Nucleus accumbens (tissue), 56 donors: Measurements from ENCODE around the gene KCND1.
A peak's percentile ranks its signal among the peaks of the same experiment; 100 is the strongest.
"Not testable (repeated sequence)": the region's sequence is repeated elsewhere in the genome, so short reads cannot be mapped to it uniquely, and the experiment has no call there.

Source experiments
- DNase-seq, 56 donors: peaks; one replicate each; lab custom pipeline; 2025; lab: John Stamatoyannopoulos, UW

The KCND1 gene

DNA sequence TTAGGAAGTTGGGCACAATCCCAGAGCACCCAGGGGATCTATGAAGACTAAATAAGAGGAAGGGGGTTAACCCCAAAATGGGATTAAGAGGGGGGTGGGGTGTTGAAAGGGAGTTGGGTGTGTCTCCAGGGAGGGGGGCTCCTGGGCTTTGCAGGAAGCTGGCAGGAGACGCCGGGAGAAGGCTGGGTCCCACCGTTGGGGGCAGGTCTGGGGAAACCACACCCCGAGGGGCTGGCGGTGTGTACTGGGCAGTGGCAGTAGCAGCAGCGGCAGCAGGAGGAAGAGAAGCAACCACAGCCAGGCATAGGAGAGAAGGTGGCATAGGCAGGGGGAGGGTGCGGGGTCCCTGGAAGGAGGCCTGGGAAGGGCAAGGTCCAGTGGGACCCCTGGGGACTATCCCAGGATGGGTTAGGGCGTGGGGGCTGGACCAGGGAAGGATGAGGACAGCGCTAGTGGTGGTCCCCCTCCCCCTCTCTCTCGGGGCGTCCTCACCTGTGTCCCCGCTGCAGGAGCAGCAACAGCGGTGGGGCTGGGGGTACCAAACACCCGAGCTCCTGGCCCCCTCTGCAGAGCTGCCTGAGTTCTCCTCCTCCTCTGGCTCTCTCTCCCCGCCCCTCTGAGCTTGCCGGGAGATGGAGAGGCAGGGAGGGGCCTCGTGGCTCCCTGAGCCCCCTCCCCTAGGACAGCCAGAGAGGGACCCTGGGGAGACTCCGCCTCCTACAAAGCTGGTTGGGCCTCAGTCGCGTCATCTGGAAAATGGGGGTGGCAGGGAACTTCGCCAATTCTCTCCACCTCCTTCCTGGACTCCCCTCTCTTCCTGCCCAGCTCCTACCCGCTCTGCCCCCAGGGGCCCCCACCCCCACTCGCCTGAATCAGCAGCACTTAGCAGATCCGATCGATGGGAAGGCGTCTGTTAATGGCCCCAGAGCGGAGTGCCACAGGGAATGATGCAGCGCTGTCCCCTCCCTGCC lies at the start of gene KCND1:
KCND1 (minus strand) TSS at position 596 of the 971 bp plus-strand sequence. CDS start 1,573 bp downstream, outside the sequence.
- DNase-seq = peak in 33 of 56 donors; percentile 1 to 57 (median 14)

DNA sequence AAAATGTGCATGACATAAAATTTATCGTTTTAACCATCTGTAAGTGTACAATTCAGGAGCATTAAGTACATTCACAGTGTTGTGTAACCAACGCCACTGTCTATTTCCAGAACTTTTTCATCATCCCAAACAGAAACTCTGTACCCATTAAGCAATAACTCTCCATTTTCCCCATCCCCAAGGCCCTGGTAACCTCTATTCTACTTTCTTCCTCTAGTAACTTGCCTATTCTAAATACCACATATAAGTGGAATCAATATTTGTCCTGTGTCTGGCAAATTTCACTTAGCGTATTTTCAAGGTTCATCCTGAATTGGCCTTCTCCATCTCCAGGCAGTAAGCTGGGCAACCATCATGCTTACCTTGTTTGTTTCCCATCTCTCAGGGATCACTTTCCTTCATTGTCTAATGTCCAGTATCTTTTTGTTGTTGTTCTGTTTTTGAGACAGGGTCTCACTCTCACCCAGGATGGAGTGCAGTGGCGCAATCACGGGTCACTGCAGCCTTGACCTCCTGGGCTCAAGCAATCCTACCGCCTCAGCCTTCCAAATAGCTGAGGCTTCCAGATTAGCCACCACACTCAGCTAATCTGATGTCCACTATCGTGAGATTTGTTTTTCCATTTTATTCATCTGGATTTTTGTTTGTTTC lies 48.1 kb upstream of the KCND1 start:
- DNase-seq = no peak

DNA sequence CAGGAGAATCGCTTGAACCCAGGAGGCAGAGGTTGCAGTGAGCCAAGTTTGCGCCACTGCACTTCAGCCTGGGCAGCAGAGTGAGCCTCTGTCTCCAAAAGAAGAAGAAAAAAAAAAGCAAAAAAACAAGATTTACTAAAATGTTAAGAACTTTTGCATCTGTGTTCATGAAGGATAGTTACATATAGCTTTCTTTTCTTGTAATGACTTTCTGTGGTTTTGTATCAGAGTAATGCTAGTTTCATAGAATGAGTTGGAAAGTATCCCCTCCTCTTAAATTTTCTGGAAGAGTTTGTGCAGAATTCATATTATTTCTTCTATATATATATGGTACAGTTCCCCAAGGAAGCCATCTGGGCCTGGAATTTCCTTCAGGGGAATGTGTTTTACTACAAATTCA lies 47.4 kb upstream of the KCND1 start:
- DNase-seq = no peak

DNA sequence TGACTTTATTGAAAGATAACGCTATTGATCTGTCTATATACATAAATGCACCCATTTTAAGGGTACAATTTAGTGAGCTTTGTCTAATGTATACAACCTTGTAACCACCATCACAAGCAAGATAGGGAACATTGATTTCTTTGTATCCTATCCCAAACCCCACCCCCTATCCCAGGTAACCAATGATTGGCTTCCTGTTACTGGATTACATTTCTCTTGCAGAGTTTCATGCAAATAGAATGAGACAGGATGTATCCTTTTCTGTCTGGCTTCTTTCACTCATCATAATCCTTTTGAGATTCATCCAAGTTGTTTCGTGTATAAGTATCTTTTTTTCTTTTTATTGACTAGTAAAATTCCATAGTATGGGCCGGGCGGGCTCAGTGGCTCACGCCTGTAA lies 32.1 kb upstream of the KCND1 start:
- no peak for DNase-seq

DNA sequence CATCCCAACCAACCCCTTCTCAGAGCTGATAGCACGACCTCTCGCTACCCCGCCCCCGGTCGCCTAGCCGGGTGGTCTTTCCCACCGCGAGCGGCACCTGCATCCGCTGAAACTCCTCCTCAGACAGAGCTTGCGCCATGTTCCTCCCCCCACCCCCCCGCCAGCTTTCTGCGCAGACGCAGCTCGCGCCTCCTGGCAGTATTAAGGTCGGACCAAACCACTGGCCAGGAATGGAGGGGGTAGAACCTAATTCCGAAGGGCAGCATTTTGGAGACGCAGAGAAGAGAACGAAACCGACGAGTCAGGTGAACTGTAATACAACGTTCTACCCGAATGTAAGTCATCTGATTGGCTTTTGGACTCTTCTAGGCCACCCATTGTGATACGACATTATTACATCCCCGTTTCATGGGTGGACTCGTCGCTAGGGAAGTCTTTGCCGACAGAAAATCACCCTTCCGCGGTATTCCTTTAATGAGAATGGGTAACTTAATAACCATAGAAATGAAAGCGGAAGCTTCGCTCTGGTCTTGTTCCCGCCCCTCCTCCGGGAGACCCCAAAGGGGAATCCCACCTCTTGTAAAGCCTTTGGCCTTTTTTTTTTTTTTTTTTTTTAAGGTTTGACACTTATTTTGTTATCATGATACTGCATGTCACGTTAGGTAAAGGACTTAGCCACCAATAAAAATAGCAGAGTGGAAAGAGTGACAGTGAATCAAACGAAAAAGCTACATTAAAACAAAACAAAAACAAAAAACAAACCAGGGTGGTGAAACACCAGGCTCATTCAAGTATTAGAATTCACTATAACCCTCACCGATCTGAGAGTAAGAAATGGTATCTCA lies 30.7 kb upstream of the KCND1 start, which contains the start of gene GRIPAP1:
GRIPAP1 (minus strand) TSS at position 174 of the 845 bp plus-strand sequence; CDS start at position 139, 35 bp downstream.
- DNase-seq = peak in 54 of 56 donors; percentile 4 to 82 (median 54)

DNA sequence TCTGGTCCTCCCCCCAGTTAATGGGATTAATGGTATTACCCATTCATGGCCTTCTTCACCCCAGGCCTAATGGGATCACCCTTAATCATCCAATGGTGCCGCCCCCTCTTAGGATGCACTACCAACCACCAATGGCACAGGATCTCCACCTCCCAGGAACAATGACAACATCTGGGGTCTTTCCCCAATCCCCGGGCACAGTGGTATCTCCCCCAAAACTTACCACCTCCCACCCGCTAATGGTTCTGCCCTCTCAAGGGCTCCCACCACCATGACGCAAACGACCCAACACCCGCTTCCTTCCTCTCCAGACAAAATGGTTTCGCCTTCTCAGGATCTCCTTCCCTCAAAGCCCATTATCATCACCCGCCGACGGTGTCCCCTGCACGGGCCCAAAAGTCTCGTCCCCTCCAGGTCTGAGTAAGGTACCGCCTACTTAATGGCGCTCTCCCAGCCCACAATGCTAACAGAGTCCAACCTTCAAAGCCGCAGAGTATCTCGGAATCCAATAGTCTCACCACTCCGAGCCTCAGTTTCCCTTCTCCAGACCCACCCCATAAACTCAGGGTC lies 30.0 kb upstream of the KCND1 start:
- DNase-seq = peak in 25 of 56 donors; percentile 0 to 43 (median 21)

DNA sequence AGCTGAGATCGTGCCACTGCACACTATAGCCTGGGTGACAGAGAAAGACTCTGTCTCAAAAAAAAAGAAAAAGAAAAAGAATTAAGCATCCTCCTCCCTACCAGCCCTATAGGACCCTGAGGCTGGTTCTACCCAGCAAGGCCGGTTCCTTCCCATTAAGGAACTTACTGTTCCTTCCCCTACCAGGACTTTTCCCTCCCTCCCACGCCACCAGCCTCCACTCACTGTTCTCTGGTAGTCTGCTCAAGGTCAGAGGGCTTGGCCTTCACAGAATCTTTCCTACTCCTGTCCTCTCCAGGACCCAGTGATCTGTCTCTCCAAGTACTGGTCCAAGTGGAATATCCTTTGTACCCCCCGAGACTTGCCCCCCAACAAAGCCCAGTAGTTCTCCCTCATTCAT lies 29.0 kb upstream of the KCND1 start:
- DNase-seq = no peak

DNA sequence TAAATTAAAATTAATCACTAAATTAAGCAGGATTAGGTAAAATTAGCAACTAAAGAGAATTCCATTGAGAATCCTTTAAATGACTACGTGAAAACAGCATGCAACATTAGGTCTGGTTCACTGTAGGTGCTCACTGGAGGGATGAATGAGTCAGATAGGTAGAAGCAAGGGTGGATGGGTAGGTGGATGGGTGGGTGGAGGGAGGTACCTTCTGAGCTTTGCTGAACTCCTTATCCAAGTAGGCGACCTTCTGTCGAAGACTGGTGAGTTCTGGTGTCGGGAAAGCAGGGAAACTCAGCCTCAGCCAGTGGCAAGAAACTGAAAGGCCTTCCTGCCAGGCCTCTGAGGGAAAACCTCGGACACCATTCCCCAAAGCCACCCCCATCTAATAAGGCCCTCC lies 27.4 kb upstream of the KCND1 start:
- DNase-seq = peak in 24 of 56 donors; percentile 0 to 61 (median 17)

DNA sequence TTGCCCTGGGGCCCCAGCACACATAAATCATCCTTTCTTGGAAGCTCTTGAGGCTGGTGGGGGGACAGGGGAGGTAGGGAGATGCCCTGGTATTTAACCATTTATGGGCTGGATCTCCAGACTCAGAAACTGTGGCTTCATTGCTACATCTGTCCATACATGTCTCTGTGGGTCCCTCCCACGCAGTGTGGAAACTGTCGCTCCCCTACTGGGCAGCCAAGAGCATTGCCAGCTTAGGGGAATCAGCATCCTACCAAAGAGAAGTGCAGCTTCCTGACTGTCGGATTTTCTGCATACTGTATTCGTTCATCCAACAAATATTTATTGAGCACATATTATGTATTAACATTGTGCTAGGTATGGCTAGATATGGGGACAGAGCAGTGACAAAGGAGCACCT lies 26.7 kb upstream of the KCND1 start:
- no peak for DNase-seq

DNA sequence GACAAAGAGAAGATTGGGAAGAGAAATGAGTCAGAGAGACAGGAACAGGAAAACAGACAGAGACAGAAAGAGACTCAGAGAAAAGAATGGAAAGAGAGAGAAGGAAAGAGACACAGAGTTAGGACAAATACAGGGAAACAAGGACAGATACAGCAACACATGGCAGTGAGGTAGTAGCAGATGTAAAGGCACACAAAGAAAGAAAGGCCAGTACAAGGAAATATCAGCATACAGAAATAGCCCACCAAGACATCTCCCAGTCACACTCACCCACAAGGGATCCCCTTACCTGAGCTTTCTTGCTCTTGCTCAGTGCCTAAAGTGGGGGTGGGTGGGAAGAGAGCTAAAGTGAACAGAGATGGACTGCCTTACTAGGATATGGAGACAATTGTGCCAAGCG lies 26.2 kb upstream of the KCND1 start:
- no peak for DNase-seq

DNA sequence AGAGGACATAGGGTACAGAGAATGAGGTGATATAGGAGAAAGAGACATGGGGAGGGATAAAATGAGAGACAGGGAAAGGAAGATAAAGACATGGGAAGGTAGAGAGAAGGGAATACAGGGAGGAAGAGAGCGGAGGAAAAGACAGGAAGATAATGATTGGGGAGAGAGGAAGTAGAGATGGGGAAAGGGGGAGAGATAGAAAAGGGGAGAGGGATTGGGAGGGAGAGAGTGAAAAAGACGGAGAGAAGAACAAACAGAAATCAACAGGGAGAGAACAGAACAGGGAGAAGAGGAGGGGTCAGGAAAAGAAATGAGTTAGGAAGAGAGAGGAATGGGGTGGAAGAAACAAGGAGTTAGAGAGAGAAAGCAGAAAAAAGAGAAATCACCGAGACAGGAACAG lies 25.8 kb upstream of the KCND1 start:
- no peak for DNase-seq

DNA sequence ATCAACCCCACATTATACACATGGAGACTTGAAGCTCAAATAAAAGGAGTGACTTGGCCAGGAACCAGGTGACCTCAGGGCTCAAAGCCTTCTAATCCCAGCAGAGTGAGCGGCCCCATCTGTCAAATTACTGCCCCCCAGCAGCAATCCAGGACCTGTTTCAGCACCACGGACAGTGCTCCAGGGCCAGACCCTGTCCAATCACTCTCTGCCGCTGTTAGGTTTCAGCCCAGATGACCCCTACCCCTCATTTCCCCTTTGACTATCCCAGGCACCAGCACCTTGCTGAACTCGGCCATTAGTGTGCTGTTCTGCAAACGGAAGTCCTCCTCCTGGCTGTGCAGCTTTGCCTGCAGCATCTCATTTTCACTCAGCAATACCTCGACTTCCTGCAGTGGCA lies 25.3 kb upstream of the KCND1 start:
- DNase-seq = no peak

DNA sequence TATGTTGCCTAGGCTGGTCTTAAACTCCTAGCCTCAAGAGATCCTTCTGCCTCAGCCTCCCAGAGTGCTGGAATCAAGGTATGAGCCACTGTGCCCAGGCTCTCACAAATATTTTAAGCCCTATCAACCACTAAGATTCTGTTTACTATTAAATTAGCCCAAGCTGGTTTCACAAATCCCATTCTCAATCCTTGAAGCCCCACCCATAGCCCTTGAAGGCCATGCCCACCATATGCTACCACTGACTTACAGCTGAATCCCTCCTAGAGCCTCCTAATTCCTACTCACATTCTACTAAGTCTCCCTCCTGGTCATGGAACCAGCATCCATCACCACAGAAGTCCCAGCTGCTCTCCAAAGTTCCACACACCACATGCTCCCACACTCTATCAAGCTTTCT lies 20.7 kb upstream of the KCND1 start:
- no peak for DNase-seq

DNA sequence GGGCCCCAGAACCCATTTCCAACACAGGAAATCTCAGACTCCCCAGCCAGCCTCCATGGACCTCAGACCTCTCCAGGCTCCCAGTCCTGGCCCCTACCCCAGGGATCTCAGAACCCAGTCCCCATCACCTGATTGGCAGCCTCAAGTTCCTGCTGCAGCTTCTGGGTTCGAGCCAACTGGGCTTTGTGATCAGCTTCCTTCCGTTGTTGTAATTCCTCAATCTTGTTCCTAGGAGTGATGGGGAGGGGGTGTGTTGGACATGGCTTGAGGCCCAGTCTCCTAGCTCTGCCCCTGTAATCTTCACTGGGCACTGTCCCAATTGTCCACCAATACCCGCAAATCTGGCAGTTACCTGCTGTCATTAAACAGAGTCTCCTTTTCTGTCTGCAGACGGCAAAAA lies 17.8 kb upstream of the KCND1 start:
- no peak for DNase-seq

DNA sequence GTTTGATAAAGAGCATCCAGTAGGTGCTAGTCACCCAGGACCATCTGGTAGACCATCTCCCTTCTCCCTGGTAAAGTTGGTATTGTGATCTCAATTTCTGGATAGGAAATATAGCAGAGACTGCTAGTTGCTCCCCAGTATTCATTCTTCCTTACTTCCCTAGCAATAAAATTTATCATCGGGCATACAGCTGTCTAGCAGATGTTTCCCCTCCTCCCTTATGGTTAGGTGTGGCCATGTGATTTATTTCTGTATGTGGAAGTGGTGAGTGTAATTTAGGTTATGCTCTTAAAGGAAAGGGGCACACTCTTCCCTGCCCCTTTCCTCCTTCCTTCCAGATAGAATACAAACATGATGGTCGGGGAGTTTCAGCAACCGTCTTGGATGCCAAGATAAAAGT lies 12.3 kb upstream of the KCND1 start:
- no peak for DNase-seq

DNA sequence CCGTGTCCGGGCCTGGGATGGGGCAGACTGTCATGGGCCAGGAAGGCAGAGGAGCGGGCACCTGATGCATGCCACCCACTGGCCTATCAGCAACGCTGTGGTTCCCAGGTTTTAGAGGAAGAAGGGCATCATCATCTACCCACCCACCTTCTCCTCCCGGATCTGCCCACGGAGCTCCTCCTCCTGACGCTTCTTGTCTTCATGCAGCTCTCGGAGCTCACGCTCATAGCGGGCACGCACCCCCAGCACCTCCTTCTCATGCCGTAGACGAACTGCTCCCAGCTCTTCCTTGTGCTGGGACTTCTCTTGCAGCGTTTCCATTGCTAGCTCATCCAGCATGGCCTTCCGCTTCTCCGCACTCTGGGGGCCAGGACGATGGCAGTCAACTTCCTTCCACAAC lies 11.4 kb upstream of the KCND1 start:
- peak in 17 of 56 donors; percentile 1 to 50 (median 7) for DNase-seq

DNA sequence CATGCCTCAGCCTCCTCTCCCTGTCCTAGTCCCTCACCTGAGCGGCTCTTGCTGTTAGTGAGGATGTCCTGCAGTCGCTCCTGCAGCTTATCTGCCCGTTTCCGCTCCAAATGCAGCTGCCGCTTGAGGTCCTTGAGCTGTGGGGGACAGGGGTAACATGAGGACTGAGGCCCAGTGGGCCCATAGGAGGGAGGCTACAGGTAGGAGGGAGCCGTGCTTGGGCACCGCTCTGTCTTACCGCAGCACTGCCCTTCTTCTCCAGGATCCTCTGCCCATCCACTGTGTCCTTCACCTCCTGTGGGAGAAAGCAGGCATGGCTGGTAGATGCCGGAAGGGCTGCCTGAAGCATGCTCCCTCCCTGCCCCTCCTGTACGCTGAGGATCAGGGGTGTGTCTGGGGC lies 9.5 kb upstream of the KCND1 start:
- no peak for DNase-seq

DNA sequence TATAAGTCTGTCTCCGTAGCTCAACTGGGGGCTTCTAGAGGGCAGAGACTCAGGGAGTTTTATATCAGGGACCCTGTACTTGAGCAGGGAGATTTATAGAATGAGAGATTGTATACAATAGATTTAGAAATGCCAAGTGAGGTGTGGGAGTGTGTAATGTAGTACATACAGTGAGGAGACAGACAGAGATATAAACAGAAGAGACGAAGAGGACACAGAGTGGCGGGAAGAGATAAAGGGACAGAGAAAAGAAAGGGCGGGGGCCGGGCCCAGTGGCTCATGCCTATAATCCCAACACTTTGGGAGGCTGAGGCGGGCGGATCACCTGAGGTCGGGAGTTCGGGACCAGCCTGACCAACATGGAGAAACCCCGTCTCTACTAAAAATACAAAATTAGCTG lies 8.7 kb upstream of the KCND1 start:
- not testable (repeated sequence) for DNase-seq

DNA sequence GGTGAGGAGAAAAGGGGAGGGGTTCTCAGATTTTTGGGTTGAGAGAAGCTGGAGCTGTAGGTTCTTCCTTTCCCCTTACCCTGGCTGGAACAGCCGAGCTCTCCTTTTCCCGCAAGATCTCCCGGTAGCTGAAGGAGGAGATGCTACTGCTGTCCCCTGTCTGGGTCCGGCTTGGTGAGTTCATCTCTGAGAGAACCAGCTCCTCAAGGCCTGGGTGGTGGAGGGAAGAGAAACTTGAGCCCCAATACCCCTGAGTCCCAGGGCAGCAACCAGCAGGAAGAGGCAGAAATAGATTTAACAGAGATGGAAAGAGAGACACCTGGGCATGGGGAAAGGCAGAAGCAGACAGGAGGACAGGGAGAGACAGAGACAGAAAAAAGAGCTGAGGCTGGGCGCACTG lies 6.6 kb upstream of the KCND1 start:
- DNase-seq = no peak

DNA sequence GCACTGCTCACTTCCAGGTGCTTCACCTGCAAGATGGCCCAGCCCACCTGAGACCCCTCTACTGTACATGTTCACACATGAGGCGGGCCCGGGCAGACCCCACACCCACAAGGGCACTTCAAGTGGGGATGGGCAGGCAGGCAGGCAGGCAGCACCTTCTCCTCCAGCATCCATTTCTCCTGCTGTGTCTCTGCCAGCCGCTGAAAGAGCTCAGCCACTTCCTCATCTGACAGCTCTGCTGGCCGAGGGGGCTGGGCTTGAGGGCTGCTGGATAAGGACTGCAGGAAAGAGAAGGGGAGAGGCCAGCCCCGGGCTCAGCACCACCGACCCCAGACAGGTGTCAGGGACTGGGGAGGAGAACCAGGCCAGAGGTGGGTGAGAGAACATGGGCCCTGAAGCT lies 4.4 kb upstream of the KCND1 start:
- no peak for DNase-seq
